CD4-positive, alpha-beta T cell treated with Interleukin-1 beta for 1 hour (primary cell): ENCODE results near the gene PDE4D.
"Not testable (repeated sequence)": the region's sequence is repeated elsewhere in the genome, so short reads cannot be mapped to it uniquely, and the experiment has no call there.

Experiments used
- DNase-seq, 2 donors: peaks; one replicate each; pipeline ENCODE4 v3.0.0-alpha.2; 2020 to 2022

PDE4D gene

GRCh38 chr5:59496524-59497134 lies 396.9 kb downstream of the PDE4D start:
- DNase-seq: no peak

- no peak for DNase-seq
Measured at GRCh38 chr5:59491945-59492344, 401.6 kb downstream of the PDE4D start.

DNA sequence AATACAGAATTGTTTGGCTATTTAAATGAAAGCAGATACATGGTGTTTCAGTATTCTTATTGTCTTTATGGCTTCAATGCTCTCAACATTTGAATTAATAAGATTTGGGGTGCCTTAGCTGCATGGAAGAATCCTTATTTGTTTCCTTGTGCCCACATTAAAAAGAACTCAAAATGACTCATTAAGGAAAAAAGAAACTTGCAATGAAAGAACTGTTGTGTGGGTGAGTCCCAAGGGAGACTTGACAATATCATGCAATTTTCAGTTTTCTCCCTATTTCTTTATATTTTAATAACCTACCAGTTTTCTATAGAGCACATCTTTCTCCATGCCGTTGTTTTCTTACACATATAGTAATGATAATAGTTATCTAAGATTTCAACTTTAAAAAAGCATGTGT lies 404.0 kb downstream of the PDE4D start:
- no peak for DNase-seq

GRCh38 chr5:59487772-59488729 lies 405.5 kb downstream of the PDE4D start:
- DNase-seq: no peak

GRCh38 chr5:59487068-59487686 lies 406.3 kb downstream of the PDE4D start:
- no peak for DNase-seq

DNA sequence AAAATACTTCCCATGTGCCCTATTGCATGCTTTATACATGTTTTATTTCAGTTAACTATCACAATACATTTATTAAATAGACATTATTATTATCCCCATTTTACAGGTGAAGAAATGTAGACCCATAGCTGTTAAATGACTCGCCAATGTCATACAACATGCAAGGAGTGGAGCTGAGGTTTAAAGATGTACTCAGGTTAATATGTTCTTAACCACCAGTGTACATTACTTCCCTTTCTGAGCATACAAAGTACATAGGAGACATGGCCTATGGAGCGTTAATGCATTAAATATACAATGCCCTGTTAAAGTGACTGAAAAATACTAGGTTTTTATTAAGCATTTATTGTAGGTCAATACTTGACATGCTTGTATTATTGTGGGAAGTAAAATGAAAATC lies 407.0 kb downstream of the PDE4D start:
- DNase-seq: no peak

DNA sequence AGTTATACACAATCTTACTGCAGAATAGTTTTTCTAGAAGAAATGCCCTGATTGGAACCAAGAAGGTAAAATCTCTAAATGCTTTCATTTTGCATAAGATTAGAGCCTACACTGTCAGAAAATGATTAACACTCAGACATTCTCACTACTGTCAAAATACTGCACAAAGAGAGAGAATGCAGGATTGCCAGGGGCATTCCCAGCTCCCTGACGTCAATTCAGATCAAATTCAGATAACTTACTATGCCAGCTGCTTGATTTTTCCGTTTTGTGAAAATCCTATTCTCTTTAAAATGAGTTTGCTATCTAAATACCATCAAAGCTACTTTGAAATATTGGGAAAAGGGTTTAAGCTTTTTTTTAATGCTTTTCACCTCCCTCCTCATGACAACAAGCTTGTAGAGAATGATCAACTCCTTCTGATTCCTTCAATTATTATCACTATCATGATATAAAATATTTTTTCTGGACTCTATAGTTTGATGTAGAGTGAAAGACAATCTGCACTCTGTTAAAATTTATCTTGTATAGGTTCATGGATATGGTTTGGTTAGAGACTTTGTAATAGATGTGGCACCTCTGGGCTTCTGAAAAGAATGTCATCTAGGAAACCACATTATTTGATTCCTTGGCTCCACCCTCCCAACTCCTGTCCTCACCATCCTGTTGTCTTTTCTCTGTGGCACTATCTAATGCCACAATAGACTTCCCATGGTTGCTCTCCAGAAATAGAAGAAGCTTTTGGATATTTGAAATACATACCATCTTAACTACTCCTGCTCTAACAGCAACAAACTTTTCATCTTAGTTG lies 407.7 kb downstream of the PDE4D start:
- DNase-seq: no peak

DNA sequence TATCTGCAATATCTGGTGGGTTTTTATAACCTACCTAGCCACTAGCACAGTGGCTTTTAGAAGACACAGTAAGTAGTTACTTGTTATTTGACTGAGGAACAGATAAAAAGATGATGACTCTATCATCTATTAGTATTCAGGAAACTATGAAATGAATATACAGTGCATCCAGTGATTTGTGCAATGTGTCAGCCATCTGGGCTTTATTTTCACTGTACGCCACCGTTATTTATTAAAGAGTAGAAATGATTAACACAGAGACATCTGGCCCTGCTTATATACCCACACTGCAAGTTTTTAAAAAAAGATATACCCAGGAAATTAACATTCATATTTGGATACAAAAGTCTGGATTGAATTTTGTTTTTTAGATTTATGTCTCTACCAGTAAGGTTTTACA lies 408.4 kb downstream of the PDE4D start:
- DNase-seq: no peak

DNA sequence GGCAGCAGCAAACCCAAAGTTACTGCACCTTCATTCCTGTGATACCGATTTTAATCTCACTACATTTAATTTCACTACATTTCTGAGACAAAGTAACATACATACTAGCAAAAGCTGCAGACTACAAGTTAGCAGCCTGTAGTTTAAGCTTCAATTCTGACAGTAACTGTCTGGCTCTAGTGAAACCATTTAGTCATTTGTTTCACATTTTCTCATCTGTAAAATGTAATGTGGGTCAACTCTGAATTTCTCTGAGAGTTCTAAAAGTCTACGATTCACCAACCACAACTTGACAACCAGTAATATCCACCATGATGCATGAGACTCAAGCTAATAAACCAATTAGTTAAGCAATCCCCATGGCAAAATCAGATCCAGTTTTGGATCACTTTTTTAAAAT lies 408.9 kb downstream of the PDE4D start:
- DNase-seq: no peak

GRCh38 chr5:59483971-59484472 lies 409.5 kb downstream of the PDE4D start:
- DNase-seq: no peak

GRCh38 chr5:59479086-59479485 lies 414.4 kb downstream of the PDE4D start:
- no peak for DNase-seq

- DNase-seq: no peak
Measured at GRCh38 chr5:59474324-59474723, 419.2 kb downstream of the PDE4D start.

- DNase-seq: no peak
Measured at GRCh38 chr5:59473611-59474010, 419.9 kb downstream of the PDE4D start.

GRCh38 chr5:59471463-59471862 lies 422.1 kb downstream of the PDE4D start:
- no peak for DNase-seq

GRCh38 chr5:59467969-59468368 lies 425.6 kb downstream of the PDE4D start:
- no peak for DNase-seq

DNA sequence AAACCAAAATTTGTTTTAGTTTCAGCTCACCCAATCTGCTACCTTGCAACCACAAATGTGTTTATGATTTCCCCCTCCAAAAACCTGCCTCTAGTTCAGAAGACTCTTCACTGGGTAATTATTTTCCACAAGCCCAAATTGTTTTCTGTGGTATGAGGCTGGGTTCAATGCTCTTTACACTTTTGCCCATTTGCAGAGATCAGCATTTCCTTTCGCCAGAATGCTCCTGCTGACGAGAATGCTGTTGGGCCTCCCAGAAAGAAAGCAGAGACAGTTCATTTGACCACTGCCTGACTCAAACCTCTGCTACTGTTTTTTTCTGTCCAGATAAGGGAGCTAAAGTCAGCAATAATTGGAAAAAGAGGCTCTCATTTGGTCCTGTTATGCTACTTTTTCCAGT lies 427.3 kb downstream of the PDE4D start:
- DNase-seq: no peak

- no peak for DNase-seq
Measured at GRCh38 chr5:59464969-59465368, 428.6 kb downstream of the PDE4D start.

GRCh38 chr5:59463618-59464166 lies 429.8 kb downstream of the PDE4D start:
- not testable (repeated sequence) for DNase-seq

- DNase-seq: no peak
Measured at GRCh38 chr5:59462956-59463355, 430.6 kb downstream of the PDE4D start.

GRCh38 chr5:59460368-59461153 lies 433.0 kb downstream of the PDE4D start:
- DNase-seq: no peak

- no peak for DNase-seq
Measured at GRCh38 chr5:59458966-59459729, 434.4 kb downstream of the PDE4D start.
